Fibroblast of villous mesenchyme (primary cell): Measurements from ENCODE around the gene SYT6. TPM values are rescaled to one million over a fixed set of nuclear protein-coding genes. Genes with fewer than 3 reads are reported as not detected.

Experiments used
- DNase-seq: peaks from one replicate; pipeline ENCODE4 v3.0.0-alpha.2; 2010; ENCODE audit warnings: low read depth
- H3K4me3 ChIP-seq: 2 replicates; pipeline ENCODE4 v1.5.1; 2011; ENCODE audit warnings: low read depth, mild to moderate bottlenecking, low read length
- CTCF ChIP-seq: IDR thresholded peaks from 2 replicates; pipeline ENCODE4 v1.5.1; 2012; ENCODE audit warnings: low read depth, mild to moderate bottlenecking, low read length; ENCODE audit not compliant: insufficient read depth
- total RNA-seq: library from RNA; depleted of rRNA; stranded (reverse); fragments of >200 nt; gene quantifications from 2 replicates; pipeline ENCODE4 v1.2.3, GENCODE V29; 2012

SYT6 gene
- total RNA-seq, 1 donor = not detected

- no peak for DNase-seq
- TF ChIP-seq CTCF = no peak
- H3K4me3 ChIP-seq = no peak overlapping the region
Measured at GRCh38 chr1:114154963-114155322, 1.3 kb upstream of the SYT6 start.

- no peak for TF ChIP-seq CTCF
- H3K4me3 ChIP-seq = no peak overlapping the region
- DNase-seq = no peak
Measured at GRCh38 chr1:114154146-114154962, 685 bp upstream of the SYT6 start.

GRCh38 chr1:114152508-114153260 lies 985 bp downstream of the SYT6 start:
- TF ChIP-seq CTCF = no peak
- DNase-seq = peak; percentile 29
- no peak overlapping the region for H3K4me3 ChIP-seq

- H3K4me3 ChIP-seq = no peak overlapping the region
- no peak for TF ChIP-seq CTCF
- no peak for DNase-seq
Measured at GRCh38 chr1:114152089-114152507, 1.6 kb downstream of the SYT6 start.

- DNase-seq = no peak
- TF ChIP-seq CTCF = no peak
- no peak overlapping the region for H3K4me3 ChIP-seq
Measured at GRCh38 chr1:114150016-114150415, 3.7 kb downstream of the SYT6 start.

- H3K4me3 ChIP-seq = no peak overlapping the region
- no peak for TF ChIP-seq CTCF
- no peak for DNase-seq
Measured at GRCh38 chr1:114149211-114149610, 4.5 kb downstream of the SYT6 start.
